ENCODE results near the gene SRGAP3.

SRGAP3 gene

DNA sequence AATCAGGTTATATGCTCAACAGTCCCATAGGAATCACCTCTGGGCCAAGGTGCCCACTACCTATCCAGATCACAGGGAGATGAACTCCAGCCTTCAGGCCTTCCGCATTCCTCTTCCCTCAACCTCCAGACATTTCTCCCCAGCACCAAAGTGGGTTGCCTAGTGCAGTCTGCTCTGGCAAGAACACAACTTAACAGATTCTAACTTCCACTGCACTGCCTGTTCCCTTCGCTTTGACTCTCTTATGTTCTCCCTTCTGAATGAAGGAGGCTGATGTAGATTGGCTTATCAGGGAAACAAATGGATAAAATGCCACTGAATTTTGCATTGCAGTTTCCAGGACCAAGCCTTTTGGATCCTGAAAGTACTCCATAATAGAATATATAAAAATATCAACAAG is 106.3 kb downstream of the SRGAP3 start:
- no peak for DNase-seq (ENCODE audit: low spot score)

- DNase-seq (ENCODE audit: low spot score) = no peak
Measured at GRCh38 chr3:9142362-9142761, 107.1 kb downstream of the SRGAP3 start.

- DNase-seq (ENCODE audit: low spot score) = no peak
Measured at GRCh38 chr3:9141928-9142289, 107.5 kb downstream of the SRGAP3 start.

DNA sequence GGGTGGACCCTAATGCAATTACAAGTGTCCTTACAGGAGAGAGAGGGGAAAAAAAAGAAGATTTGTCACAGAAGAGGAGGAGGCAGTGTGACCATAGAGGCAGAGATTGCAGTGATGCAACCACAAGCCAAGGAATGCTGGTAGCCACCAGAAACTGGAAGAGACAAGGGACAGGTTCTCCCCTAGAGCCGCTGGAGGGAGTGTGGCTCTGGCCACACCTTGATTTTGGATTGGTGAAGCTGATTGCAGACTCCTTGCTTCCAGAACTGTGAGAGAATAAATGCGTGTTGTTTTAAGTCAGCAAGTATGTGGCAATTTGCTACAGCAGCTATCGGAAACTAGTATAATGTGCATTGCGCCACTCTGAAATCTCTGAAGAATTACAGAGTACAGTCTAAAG is 110.1 kb downstream of the SRGAP3 start:
- no peak for DNase-seq (ENCODE audit: low spot score)

- DNase-seq (ENCODE audit: low spot score) = no peak
Measured at GRCh38 chr3:9137676-9138075, 111.8 kb downstream of the SRGAP3 start.

GRCh38 chr3:9136746-9137465 is 112.5 kb downstream of the SRGAP3 start:
- no peak for DNase-seq (ENCODE audit: low spot score)

DNA sequence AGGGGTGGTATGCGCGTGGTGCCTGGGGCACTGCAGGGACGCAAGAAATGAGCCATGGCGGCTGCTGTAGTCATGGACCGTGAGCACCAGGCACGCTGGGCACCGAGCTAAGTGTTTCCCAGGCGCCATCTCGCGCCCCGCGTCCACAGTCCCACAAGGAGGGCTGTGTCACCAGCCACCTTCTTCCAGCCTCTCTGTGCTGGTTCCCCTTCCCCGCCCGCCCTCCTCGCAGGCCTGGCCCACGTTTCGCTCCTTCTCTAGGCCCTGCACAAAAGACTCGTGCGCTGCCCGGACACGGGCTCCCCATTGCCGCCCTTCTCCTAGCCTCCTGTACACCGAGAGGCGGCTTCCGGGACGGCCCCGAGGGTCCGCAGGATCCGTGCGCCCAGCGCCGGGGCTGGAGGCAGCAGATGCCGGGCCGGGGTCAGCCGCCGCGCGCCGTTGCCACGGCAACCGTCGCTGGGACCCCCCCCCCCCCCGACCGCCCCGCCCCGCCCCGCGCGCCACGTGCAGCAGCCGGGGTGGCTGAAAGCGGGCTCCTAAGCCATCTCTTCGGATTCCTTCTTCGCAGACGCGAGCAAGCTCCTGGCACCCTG is 113.4 kb downstream of the SRGAP3 start:
- peak; percentile 50 for DNase-seq (ENCODE audit: low spot score)

DNA sequence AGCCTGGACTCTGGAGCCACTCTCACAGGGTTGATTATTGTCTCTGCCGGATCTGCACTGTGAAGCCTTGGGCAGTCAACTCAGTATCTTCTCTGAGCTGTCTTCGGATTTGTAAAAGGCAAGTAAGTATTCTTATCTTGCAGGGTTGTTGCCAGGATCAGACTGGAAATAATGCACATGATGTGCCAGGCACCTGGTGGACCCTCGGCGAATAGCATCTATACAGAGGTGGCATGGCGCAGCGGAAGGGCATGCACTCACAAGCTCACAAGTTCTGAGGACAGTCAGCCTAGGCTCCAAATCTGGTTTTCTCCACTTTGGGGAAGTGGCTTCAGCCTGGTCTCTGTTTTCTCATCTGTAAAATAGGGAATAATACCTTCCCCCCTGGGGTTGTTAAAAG is 113.9 kb downstream of the SRGAP3 start:
- no peak for DNase-seq (ENCODE audit: low spot score)

DNA sequence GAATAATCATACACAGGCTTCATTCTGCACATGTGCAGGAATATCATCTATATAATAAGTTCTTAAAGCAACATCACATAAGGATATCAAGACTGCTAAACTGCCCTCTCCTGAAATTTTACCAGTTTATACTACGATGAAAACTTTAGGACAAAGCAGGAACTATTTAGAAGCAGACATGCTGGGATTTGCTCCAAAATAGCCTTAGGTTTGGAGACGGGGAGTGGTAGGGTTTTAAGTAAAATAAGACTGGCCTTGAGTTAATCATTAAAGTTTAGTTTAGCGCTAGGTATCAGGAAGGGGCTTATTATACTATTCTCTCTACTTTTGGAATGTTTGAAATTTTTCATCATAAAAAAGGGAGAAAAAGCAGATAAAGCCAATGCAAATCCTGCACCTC is 115.8 kb downstream of the SRGAP3 start:
- no peak for DNase-seq (ENCODE audit: low spot score)

GRCh38 chr3:9130345-9131305 is 118.8 kb downstream of the SRGAP3 start:
- DNase-seq (ENCODE audit: low spot score) = no peak

- DNase-seq (ENCODE audit: low spot score) = no peak
Measured at GRCh38 chr3:9129365-9129764, 120.1 kb downstream of the SRGAP3 start.

GRCh38 chr3:9125278-9125951 is 124.0 kb downstream of the SRGAP3 start:
- no peak for DNase-seq (ENCODE audit: low spot score)

GRCh38 chr3:9124730-9125129 is 124.7 kb downstream of the SRGAP3 start:
- DNase-seq (ENCODE audit: low spot score) = no peak

DNA sequence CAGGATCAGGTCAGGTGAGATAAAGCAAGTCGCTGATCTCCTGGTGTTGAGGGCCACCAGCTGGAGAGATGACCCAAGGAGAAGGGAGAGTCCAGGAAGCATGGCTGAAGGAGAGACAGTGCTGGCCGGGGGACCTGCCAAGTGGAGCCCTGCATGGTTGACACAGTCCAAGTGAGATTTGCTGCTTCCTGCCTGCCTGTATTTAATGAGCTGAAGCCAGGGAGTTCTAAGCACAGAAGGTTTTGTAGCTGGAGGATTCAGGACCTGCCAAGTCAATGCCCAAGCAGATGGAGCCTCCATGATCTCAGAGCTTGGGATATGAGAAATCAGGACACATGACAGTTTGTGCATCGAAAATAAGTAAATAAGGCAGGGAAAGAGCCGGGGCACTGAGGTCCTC is 125.6 kb downstream of the SRGAP3 start:
- no peak for DNase-seq (ENCODE audit: low spot score)

DNA sequence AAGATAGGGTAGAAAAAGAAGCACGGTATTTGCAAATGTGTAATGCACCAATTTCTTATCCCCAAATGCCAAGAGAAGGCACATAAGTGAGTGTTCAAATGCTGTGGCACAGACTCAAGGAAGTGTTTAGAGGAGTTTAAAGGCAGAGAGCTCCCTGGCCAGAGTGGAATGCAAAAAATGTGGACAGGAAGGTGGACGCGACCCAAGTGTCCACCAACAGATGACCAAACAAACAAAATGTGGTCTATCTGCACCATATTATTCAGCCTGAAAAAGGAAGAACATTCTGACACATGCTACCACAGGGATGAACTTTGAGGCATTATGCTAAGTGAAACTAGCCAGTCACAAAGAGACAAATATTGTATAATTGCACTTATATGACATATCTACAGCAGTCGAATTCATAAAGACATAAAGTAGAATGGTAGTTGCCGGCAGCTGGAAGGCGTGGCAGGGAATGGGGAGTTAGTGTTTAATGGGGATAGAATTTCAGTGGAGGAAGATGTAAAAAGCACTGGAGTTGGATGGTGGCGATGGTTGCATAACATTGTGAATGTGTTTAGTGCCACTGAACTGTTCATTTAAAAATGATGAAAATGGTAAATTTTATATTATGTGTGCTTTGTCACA is 126.6 kb downstream of the SRGAP3 start:
- DNase-seq (ENCODE audit: low spot score) = no peak

DNA sequence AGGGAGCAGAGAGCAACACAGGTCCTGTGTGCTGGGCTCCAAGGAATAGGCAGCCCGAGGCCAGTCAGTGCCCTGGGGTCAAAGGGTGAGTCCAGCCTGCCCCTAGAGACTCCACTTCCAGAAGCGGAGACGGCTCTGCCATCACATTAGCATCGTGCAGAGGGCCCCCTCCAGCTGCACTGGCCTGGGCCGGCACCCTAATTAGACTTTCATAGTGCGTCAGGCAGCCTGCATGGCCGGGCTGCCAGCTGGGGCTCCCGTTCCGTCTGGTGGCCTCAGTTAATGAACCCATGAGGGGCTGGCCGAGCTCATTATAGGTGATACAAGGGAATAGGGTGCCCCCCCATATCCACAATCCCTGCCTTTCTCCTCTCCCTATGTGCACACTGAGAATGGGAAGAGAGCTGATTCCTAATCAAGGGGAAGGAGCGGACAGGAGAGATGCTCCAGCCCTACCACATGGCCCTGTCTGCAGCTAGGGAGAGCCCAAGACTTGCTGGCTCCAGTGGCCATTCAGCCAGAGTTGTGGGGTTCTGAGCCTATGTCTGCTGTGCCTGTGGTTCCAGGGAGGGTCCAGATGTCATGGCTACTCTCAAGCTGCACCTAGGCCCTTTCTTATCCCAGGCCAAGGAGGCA is 128.0 kb downstream of the SRGAP3 start:
- DNase-seq (ENCODE audit: low spot score) = peak; percentile 47

DNA sequence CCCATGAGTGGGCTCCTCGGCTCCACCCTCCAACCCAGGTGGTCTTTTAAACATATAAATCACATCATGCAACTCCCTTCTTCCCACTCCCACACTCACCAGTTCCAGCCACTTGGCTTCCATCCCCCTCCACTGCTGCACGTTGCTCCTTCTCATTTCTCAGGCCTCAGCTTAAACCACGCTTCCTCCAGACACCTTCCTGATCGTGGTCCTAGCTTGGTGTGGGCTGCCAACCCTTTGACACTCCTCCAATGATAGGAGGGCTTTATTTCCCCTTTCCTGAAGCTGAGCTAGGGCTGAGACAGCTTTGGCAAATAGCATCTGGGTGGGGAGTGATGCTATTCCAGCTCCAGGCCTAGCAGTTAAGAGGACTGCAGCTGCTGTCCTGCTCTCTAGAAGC is 130.1 kb downstream of the SRGAP3 start:
- no peak for DNase-seq (ENCODE audit: low spot score)

DNA sequence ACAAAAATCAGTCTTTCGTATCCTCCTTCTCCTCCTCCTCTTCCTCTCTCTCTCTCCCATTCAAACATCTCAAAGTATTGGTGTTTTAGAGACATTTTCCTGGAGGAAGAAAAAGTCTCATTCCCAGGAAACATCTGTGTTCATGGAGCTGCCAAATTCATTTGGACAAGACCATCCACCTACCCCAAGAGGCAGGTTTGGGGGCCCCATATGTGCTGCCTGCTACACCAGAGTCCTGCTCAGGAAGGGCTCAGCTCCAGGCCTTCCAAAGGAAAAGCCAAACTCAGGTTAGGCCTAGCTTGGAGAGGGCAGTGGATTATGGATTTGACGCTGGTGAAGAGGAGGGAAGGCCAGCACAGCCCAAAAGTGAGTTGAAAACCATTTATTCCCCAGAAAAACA is 131.2 kb downstream of the SRGAP3 start:
- DNase-seq (ENCODE audit: low spot score) = no peak

DNA sequence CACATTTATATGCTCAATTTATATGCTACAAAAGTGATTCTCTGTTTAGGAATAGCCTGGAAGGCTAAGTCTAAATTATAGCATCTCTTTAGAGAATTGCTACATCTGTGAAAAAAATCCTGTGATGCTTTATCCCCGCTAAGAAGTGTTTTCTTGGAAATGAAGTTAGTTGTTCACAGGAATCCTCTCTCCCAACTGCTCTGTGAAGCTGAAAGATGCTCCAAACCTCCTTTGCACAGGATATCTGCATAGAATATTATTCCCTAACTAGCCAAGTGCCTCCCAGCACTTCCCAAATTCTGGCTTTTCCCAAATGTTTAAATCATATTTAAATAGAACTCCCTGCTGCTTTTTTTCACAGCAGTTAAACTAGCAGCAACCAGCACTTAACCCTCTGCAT is 132.2 kb downstream of the SRGAP3 start:
- DNase-seq (ENCODE audit: low spot score) = no peak

- DNase-seq (ENCODE audit: low spot score) = no peak
Measured at GRCh38 chr3:9116336-9116735, 133.1 kb downstream of the SRGAP3 start.

GRCh38 chr3:9115336-9115735 is 134.1 kb downstream of the SRGAP3 start:
- no peak for DNase-seq (ENCODE audit: low spot score)

All from globus pallidus (tissue), 1 donor.